ENCODE results near the gene TLR10.

DNA sequence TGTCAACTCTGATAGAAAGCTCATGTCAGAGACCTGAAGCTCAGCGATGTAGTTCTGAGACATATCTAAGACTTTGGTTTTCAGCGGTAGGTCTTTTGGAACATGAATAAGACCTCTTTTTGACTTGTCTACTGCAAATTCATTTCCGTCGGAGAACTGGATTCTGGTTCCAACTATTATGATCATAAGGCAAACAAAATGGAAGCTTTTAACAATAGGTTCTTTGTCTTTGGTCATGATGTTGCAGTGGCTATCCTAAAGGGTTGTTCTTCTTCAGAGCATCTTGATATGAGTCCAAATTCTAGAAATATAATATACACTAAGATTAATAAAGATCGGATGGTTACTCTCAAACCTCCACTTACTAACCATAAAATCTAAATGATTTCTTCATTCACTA, 46.4 kb upstream of the TLR10 start:
- TF ChIP-seq EZH2 (IDR thresholded peaks at IDR 0.05; ENCODE audit: insufficient read depth, low read length) = no peak
- TF ChIP-seq, protein P1, sequence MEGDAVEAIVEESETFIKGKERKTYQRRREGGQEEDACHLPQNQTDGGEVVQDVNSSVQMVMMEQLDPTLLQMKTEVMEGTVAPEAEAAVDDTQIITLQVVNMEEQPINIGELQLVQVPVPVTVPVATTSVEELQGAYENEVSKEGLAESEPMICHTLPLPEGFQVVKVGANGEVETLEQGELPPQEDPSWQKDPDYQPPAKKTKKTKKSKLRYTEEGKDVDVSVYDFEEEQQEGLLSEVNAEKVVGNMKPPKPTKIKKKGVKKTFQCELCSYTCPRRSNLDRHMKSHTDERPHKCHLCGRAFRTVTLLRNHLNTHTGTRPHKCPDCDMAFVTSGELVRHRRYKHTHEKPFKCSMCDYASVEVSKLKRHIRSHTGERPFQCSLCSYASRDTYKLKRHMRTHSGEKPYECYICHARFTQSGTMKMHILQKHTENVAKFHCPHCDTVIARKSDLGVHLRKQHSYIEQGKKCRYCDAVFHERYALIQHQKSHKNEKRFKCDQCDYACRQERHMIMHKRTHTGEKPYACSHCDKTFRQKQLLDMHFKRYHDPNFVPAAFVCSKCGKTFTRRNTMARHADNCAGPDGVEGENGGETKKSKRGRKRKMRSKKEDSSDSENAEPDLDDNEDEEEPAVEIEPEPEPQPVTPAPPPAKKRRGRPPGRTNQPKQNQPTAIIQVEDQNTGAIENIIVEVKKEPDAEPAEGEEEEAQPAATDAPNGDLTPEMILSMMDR (IDR thresholded peaks at IDR 0.05; ENCODE audit: insufficient read depth, low read depth, low read length) = no peak

All from astrocyte (in vitro differentiated cells and primary cell).